Upper lobe of left lung (tissue), 6 donors: ENCODE measurements around the gene ZNF611. TPM values are rescaled to one million over a fixed set of nuclear protein-coding genes. Genes with fewer than 3 reads are reported as not detected.

ENCODE experiments used
- ATAC-seq, 2 donors: fragments of 200-7000 bp; cut with Tn5 transposase; one replicate each; pipeline ENCODE4 v1.9.1; 2022; ENCODE audit warnings: mild to moderate bottlenecking in 2 of 2, moderate library complexity in 2 of 2; ENCODE audit not compliant: low FRiP score in 2 of 2
- DNase-seq, 2 donors: peaks; one replicate each; pipeline ENCODE4 v3.0.0-alpha.2; 2019 to 2020
- H3K27ac ChIP-seq, 4 donors: fragments of 200-600 bp; sonication (generic); one replicate each; pipeline ENCODE4 v1.5.1; 2016 to 2019
- H3K27me3 ChIP-seq, 4 donors: fragments of 200-600 bp; sonication (generic); one replicate each; pipeline ENCODE4 v1.5.1; 2017 to 2019
- H3K36me3 ChIP-seq, 4 donors: fragments of 200-600 bp; sonication (generic); one replicate each; pipeline ENCODE4 v1.5.1; 2016 to 2019
- H3K4me1 ChIP-seq, 4 donors: fragments of 200-600 bp; sonication (generic); one replicate each; pipeline ENCODE4 v1.5.1; 2018 to 2019
- H3K4me3 ChIP-seq, 4 donors: fragments of 200-600 bp; sonication (generic); one replicate each; pipeline ENCODE4 v1.5.1; 2017 to 2019; ENCODE audit warnings: mild to moderate bottlenecking in 2 of 4, moderate library complexity in 1 of 4
- H3K9me3 ChIP-seq, 4 donors: fragments of 200-600 bp; sonication (generic); one replicate each; pipeline ENCODE4 v1.5.1; 2018 to 2019
- CTCF ChIP-seq, 6 experiments: fragments of 450-650 bp in 4 of 6; fragments of 200-600 bp in 2 of 6; sonication (generic) in 2 of 6; IDR thresholded peaks; one replicate each; pipeline ENCODE4 v1.5.1; 2016 to 2019; ENCODE audit warnings: antibody characterized with exemption in 6 of 6
- EP300 ChIP-seq, 4 donors: sonication (generic); formaldehyde crosslinking; IDR thresholded peaks; one replicate each; pipeline ENCODE4 v1.5.1; 2017; ENCODE audit warnings: antibody characterized with exemption in 4 of 4, control low read depth in 2 of 4
- POLR2A ChIP-seq, 4 donors: fragments of 450-650 bp; IDR thresholded peaks; one replicate each; pipeline ENCODE4 v1.5.1; 2016 to 2017; ENCODE audit warnings: antibody characterized with exemption in 4 of 4, mild to moderate bottlenecking in 2 of 4
- POLR2AphosphoS5 ChIP-seq, 2 donors: sonication (generic); formaldehyde crosslinking; IDR thresholded peaks; one replicate each; pipeline ENCODE4 v1.5.1; 2017; ENCODE audit warnings: antibody characterized with exemption in 2 of 2
- WGBS, 2 donors: methylation state at CpG; one replicate each; pipeline ENCODE4 v1.1.5; 2017 to 2018; 5-methylcytosine and 5-hydroxymethylcytosine counted together
- total RNA-seq, 6 donors: library from RNA; depleted of rRNA in 4 of 6; stranded (reverse); fragments of >200 nt in 4 of 6; gene quantifications; one replicate each; pipeline versions ENCODE4 v1.1.0 to v1.2.1, GENCODE V29; 2016 to 2021
- donor health status: DM: no; HTN: no; CAD: no; lungs with moderate emphysema.
- donor health status: DM: no; HTN: yes; CAD: no; lungs with severe emphysema.

The ZNF611 gene
- total RNA-seq, 6 donors from 2014 or later = 9.0 to 44.0 (median 20.1) TPM

GRCh38 chr19:52670046-52670445 is 64.8 kb downstream of the ZNF611 start:
- H3K9me3 ChIP-seq = peaks cover 0 to 4% (median 0%) of the 10 kb centered on the region in 4 donors
- TF ChIP-seq POLR2AphosphoS5 (IDR thresholded peaks at IDR 0.05) (no peak), EP300 (IDR thresholded peaks at IDR 0.05) (no peak), CTCF (IDR thresholded peaks at IDR 0.05) (no peak), POLR2A (IDR thresholded peaks at IDR 0.05) (no peak)
- no peak for DNase-seq

DNA sequence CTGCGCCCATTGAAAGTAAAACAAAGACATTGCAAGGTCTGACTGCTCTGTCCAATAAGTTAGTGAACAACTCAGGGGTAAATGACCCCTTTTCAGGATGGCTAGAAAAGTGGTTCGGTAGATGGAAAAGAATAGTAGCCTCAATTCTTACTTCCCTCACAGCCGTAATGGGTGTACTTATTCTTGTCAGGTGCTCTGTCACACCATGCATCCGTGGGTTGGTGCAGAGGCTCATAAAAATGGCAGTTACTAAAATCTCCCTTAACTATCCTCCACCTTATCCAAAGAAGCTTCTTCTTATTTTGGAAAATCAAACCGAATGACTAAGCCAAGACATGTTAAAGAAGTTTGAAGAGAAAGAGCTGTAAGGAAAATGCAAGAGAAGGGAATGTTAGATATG is 65.3 kb downstream of the ZNF611 start:
- 92 to 95% methylated on average over 5 of the region's 5 CpGs for WGBS, 2 donors

More at GRCh38 chr19:52670046-52670445, 64.8 kb downstream of the ZNF611 start:
- Histone ChIP-seq H3K27me3 (no peaks in the 10 kb centered on the region), H3K4me1 (no peaks in the 10 kb centered on the region), H3K4me3 (no peak overlapping the region), H3K36me3 (peaks cover 0 to 9% (median 3%) of the 10 kb centered on the region in 4 donors), H3K27ac (no peak overlapping the region)
- 84 to 88% methylated on average over 4 of the region's 4 CpGs for WGBS, 2 donors
- no peak for ATAC-seq

DNA sequence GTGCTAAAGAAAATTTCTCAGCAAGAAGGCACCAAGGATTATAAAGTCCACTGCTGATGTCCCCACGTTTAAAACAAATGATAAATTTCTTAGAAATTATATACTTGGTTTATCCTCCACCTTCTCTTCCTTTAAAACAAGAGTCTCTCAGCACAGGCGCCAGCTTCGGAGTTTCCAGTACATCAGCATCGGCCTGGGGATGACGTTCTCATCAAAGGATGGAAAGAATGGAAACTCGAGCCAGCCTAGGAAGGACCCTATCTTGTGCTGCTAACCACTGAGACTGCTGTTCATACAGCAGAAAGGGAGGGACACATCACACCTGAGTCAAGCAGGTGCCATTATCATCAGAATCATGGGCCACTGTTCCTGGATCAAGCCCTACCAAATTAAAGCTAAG is 66.9 kb downstream of the ZNF611 start:
- Histone ChIP-seq H3K36me3 (peaks cover 0 to 14% (median 3%) of the 10 kb centered on the region in 4 donors), H3K27me3 (no peaks in the 10 kb centered on the region), H3K4me1 (no peaks in the 10 kb centered on the region), H3K27ac (no peak overlapping the region), H3K9me3 (peaks cover 0 to 4% (median 0%) of the 10 kb centered on the region in 4 donors), H3K4me3 (no peak overlapping the region)
- 86 to 95% methylated on average over 6 of the region's 6 CpGs for WGBS, 2 donors
- TF ChIP-seq EP300 (IDR thresholded peaks at IDR 0.05) = no peak
- TF ChIP-seq POLR2A (IDR thresholded peaks at IDR 0.05) = no peak
- TF ChIP-seq POLR2AphosphoS5 (IDR thresholded peaks at IDR 0.05) = no peak
- no peak for TF ChIP-seq CTCF (IDR thresholded peaks at IDR 0.05)
- ATAC-seq (no peak), DNase-seq (no peak)

More for the DNA sequence above, 65.3 kb downstream of the ZNF611 start:
- no peak for ATAC-seq
- no peak overlapping the region for H3K4me3 ChIP-seq
- peaks cover 0 to 4% (median 0%) of the 10 kb centered on the region in 4 donors for H3K9me3 ChIP-seq
- no peaks in the 10 kb centered on the region for H3K27me3 ChIP-seq
- no peak for DNase-seq
- H3K36me3 ChIP-seq = peaks cover 0 to 9% (median 3%) of the 10 kb centered on the region in 4 donors
- TF ChIP-seq CTCF (IDR thresholded peaks at IDR 0.05) (no peak), POLR2A (IDR thresholded peaks at IDR 0.05) (no peak), EP300 (IDR thresholded peaks at IDR 0.05) (no peak)
- no peak overlapping the region for H3K27ac ChIP-seq
- no peaks in the 10 kb centered on the region for H3K4me1 ChIP-seq

- no peak for TF ChIP-seq POLR2AphosphoS5 (IDR thresholded peaks at IDR 0.05)
- TF ChIP-seq EP300 (IDR thresholded peaks at IDR 0.05) = no peak
- no peak for TF ChIP-seq POLR2A (IDR thresholded peaks at IDR 0.05)
- TF ChIP-seq CTCF (IDR thresholded peaks at IDR 0.05) = no peak
- H3K4me1 ChIP-seq = no peaks in the 10 kb centered on the region
- no peaks in the 10 kb centered on the region for H3K27me3 ChIP-seq
- ATAC-seq (no peak), DNase-seq (no peak)
- H3K9me3 ChIP-seq = peaks cover 0 to 4% (median 0%) of the 10 kb centered on the region in 4 donors
- no peak overlapping the region for H3K27ac ChIP-seq
- H3K4me3 ChIP-seq = no peak overlapping the region
- H3K36me3 ChIP-seq = peaks cover 0 to 14% (median 3%) of the 10 kb centered on the region in 4 donors
Measured at GRCh38 chr19:52666506-52666905, 68.3 kb downstream of the ZNF611 start.

DNA sequence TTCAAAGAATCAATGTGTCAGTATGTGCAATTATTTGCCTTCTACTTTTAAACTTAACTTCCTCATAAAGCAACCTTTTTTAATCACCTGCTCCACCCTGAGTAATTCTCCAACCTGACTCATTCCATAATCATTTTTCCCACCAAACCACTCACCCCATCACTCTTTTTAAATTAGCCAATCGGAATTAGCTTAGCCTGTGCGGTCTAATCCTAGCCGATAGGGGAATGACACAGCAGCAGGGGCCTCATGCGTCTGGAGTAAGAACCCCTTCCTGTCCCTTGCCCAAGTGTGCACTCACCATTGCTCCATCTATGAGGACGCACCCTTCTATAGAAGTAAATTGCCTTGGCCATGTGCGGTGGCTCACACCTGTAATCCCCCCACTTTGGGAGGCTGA is 69.3 kb downstream of the ZNF611 start:
- TF ChIP-seq CTCF (IDR thresholded peaks at IDR 0.05) (no peak), EP300 (IDR thresholded peaks at IDR 0.05) (no peak), POLR2A (IDR thresholded peaks at IDR 0.05) (no peak), POLR2AphosphoS5 (IDR thresholded peaks at IDR 0.05) (no peak)
- Histone ChIP-seq H3K27me3 (no peaks in the 10 kb centered on the region), H3K4me3 (no peak overlapping the region), H3K9me3 (peaks cover 0 to 4% (median 0%) of the 10 kb centered on the region in 4 donors), H3K4me1 (no peaks in the 10 kb centered on the region), H3K27ac (no peak overlapping the region), H3K36me3 (peaks cover 0 to 16% (median 4%) of the 10 kb centered on the region in 4 donors)
- WGBS, 2 donors = 96 to 97% methylated on average over 6 of the region's 6 CpGs
- no peak for DNase-seq
- no peak for ATAC-seq
